ENCODE measurements around the gene FLNB.

DNA sequence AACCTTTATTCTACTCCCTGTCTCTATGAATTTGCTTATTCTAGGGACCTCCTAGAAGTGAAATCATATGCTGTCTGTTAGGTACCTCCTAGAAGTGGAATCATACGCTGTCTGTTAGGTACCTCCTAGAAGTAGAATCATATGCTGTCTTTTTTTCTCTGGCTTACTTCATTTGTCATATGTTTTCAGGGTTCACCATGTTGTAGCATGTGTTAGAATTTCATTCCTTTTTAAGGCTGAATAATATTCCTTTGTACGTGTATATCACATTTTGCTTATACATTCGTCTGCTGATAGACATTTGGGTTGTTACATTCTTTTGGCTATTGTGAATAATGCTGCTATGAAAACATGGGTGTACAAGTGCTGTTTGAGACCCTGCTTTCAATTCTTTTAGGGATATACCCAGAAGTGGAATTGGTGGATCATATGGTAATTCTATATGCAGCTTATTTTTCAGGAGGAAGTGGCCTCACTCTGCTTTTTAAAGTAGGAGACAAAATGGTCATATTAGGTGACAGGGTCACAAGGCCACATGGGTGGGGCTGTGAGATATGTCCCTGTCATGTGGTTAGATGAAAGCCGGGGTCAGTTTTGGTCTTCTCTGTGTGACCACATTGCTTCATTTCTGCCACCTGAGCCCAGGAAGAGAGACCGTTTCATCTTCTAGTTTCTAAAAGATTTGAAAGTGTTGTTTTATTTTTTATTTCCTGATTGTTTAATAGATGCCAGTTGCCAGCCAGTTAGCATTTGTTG, 76.7 kb downstream of the FLNB start:
- TF ChIP-seq, protein P1, sequence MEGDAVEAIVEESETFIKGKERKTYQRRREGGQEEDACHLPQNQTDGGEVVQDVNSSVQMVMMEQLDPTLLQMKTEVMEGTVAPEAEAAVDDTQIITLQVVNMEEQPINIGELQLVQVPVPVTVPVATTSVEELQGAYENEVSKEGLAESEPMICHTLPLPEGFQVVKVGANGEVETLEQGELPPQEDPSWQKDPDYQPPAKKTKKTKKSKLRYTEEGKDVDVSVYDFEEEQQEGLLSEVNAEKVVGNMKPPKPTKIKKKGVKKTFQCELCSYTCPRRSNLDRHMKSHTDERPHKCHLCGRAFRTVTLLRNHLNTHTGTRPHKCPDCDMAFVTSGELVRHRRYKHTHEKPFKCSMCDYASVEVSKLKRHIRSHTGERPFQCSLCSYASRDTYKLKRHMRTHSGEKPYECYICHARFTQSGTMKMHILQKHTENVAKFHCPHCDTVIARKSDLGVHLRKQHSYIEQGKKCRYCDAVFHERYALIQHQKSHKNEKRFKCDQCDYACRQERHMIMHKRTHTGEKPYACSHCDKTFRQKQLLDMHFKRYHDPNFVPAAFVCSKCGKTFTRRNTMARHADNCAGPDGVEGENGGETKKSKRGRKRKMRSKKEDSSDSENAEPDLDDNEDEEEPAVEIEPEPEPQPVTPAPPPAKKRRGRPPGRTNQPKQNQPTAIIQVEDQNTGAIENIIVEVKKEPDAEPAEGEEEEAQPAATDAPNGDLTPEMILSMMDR (IDR thresholded peaks at IDR 0.05; ENCODE audit: poor library complexity) = no peak
- no peak for TF ChIP-seq EZH2phosphoT487 (IDR thresholded peaks at IDR 0.05; ENCODE audit: low read depth, severe bottlenecking, unreplicated experiment)
- no peak for TF ChIP-seq EZH2 (IDR thresholded peaks at IDR 0.05; ENCODE audit: borderline replicate concordance)

Data from hepatocyte (in vitro differentiated cells).